Thoracic aorta (tissue), 2 donors: ENCODE measurements around the gene LRRC1. TPM values are rescaled to one million over a fixed set of nuclear protein-coding genes. Genes with fewer than 3 reads are reported as not detected.
A peak's percentile ranks its signal among the peaks of the same experiment; 100 is the strongest.
"Not testable (repeated sequence)": the region's sequence is repeated elsewhere in the genome, so short reads cannot be mapped to it uniquely, and the experiment has no call there.

ENCODE experiments used
- ATAC-seq: fragments of 150-250 bp; one replicate; pipeline ENCODE4 v1.8.0; 2017; ENCODE audit warnings: low read depth; ENCODE audit not compliant: insufficient number of reproducible peaks, low FRiP score
- DNase-seq: peaks from one replicate; pipeline ENCODE4 v3.0.0-alpha.2; 2020; ENCODE audit warnings: low spot score
- H3K27ac ChIP-seq, 2 donors: fragments of 200-600 bp; sonication (generic); 1 replicate in 1 of 2; 2 replicates in 1 of 2; pipeline ENCODE4 v1.5.1; 2016; ENCODE audit warnings: mild to moderate bottlenecking in 2 of 2, moderate library complexity in 2 of 2
- H3K27me3 ChIP-seq: fragments of 200-600 bp; sonication (generic); replicated peaks from 2 replicates; pipeline ENCODE4 v1.6.0; 2016; ENCODE audit warnings: mild to moderate bottlenecking; ENCODE audit not compliant: insufficient read depth
- H3K36me3 ChIP-seq: fragments of 200-600 bp; sonication (generic); one replicate; pipeline ENCODE4 v1.5.1; 2016
- H3K4me1 ChIP-seq, 2 donors: fragments of 200-600 bp; sonication (generic); 1 replicate in 1 of 2; 2 replicates in 1 of 2; pipeline versions ENCODE4 v1.5.1 to v1.6.0; 2016; ENCODE audit warnings: low read depth in 2 of 2, mild to moderate bottlenecking in 1 of 2; ENCODE audit not compliant: control insufficient read depth in 1 of 2
- H3K4me3 ChIP-seq: fragments of 200-600 bp; sonication (generic); 2 replicates; pipeline ENCODE4 v1.5.1; 2016; ENCODE audit warnings: mild to moderate bottlenecking
- H3K9me3 ChIP-seq: fragments of 200-600 bp; sonication (generic); 2 replicates; pipeline ENCODE4 v1.5.1; 2016
- total RNA-seq, 2 donors: library from RNA; depleted of rRNA; stranded (reverse); fragments of >200 nt; gene quantifications; one replicate each; pipeline versions ENCODE4 v1.1.0 to v1.2.3, GENCODE V29; 2016
- TF ChIP-seq, protein P1 (sequence below): fragments of 200-600 bp; sonication (generic); IDR thresholded peaks from one replicate; pipeline ENCODE4 v1.5.1; 2019; ENCODE audit warnings: antibody characterized with exemption

LRRC1 gene
- total RNA-seq, 2 donors from 2014 or later, result 18.5 to 22.8 TPM

DNA sequence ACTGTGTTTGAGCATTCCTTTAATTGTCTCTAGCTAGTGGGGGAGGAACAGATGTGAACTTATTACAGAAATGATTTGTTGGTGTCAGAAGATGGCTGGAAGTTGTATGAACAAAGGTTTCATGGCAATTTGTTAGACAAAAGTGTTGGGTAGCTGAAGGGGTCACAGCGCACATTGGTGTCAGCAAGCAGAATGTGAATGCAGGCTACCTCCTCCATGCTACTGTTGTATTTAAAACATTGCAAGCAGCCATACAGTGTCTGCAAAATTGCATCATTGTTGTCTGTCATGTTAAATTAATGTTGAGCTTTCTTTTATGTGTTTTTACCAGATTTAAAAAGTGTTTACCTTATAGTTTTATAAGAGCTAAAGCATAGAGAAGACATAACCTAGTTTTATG, 6.2 kb downstream of the LRRC1 start:
- DNase-seq, result no peak
- peak overlapping the region; percentile 66 to 83 for H3K27ac ChIP-seq
- peaks cover 22 to 68% of the 10 kb centered on the region in 2 donors for H3K4me1 ChIP-seq
- no peaks in the 10 kb centered on the region for H3K36me3 ChIP-seq
- H3K4me3 ChIP-seq, result no peak overlapping the region
- TF ChIP-seq, protein P1, sequence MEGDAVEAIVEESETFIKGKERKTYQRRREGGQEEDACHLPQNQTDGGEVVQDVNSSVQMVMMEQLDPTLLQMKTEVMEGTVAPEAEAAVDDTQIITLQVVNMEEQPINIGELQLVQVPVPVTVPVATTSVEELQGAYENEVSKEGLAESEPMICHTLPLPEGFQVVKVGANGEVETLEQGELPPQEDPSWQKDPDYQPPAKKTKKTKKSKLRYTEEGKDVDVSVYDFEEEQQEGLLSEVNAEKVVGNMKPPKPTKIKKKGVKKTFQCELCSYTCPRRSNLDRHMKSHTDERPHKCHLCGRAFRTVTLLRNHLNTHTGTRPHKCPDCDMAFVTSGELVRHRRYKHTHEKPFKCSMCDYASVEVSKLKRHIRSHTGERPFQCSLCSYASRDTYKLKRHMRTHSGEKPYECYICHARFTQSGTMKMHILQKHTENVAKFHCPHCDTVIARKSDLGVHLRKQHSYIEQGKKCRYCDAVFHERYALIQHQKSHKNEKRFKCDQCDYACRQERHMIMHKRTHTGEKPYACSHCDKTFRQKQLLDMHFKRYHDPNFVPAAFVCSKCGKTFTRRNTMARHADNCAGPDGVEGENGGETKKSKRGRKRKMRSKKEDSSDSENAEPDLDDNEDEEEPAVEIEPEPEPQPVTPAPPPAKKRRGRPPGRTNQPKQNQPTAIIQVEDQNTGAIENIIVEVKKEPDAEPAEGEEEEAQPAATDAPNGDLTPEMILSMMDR, result no peak
- no peak for ATAC-seq
- no peaks in the 10 kb centered on the region for H3K9me3 ChIP-seq
- no peaks in the 10 kb centered on the region for H3K27me3 ChIP-seq

- Histone ChIP-seq H3K4me1 (peaks cover 22 to 62% of the 10 kb centered on the region in 2 donors), H3K4me3 (peak overlapping the region; percentile 63), H3K36me3 (no peaks in the 10 kb centered on the region), H3K27ac (peak overlapping the region; percentile 83 to 84), H3K9me3 (no peaks in the 10 kb centered on the region), H3K27me3 (no peaks in the 10 kb centered on the region)
- TF ChIP-seq, protein P1, result no peak
- DNase-seq (no peak), ATAC-seq (no peak)
These were observed 7.8 kb downstream of the LRRC1 start for GRCh38 chr6:53802582-53802981.

GRCh38 chr6:53803081-53803860, 8.5 kb downstream of the LRRC1 start:
- DNase-seq (no peak), ATAC-seq (peak; percentile 74)
- Histone ChIP-seq H3K27ac (peak overlapping the region; percentile 83 to 84), H3K4me3 (peak overlapping the region; percentile 63), H3K27me3 (no peaks in the 10 kb centered on the region), H3K36me3 (no peaks in the 10 kb centered on the region), H3K9me3 (no peaks in the 10 kb centered on the region), H3K4me1 (peaks cover 22 to 58% of the 10 kb centered on the region in 2 donors)
- TF ChIP-seq, protein P1, result no peak

DNA sequence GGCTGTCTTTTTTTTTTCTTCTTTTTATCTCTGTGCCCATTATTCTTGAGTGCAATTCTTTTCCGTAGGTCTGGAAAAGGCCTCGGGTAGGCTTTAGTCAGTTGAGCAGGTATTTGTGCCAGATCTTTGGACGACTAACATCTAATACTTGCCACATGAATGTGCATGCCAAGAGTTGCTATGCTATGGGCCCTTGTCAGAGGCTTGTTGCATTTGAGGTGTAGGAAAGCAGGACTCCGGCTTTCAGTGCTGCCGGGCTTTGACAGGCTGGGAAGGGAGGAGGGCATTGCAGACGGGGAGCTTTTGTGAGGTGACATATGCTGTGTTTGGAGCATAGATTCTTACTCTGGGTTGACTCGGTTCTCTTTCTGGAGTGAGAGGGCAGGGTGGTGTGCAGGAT, 10.2 kb downstream of the LRRC1 start:
- H3K27me3 ChIP-seq, result no peaks in the 10 kb centered on the region
- no peaks in the 10 kb centered on the region for H3K9me3 ChIP-seq
- TF ChIP-seq, protein P1, result no peak
- H3K4me3 ChIP-seq, result peak overlapping the region; percentile 23
- DNase-seq (no peak), ATAC-seq (no peak)
- no peaks in the 10 kb centered on the region for H3K36me3 ChIP-seq
- H3K27ac ChIP-seq, result peak overlapping the region; percentile 31 to 59
- peaks cover 22 to 58% of the 10 kb centered on the region in 2 donors for H3K4me1 ChIP-seq

DNA sequence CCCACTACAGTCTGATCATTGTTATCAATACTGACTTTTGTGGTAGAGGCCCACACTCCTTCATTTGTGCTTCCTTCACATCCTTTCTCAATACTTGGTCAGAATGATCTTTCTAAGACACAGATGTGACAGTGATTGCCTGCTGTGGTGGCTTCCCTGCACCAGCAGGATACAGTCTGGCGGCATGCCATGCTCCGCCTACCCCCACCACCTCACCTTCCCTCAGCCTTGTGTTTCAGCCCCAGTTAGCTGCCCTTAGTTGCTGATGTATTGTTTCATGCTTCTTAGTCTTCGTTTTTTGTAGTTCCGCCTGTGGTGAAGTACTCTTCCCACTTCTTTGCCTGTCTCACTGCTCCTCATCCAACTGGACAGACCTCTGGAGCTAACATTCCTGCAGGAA, 10.9 kb downstream of the LRRC1 start:
- Histone ChIP-seq H3K4me1 (peaks cover 22 to 53% of the 10 kb centered on the region in 2 donors), H3K36me3 (no peaks in the 10 kb centered on the region), H3K9me3 (no peaks in the 10 kb centered on the region), H3K4me3 (no peak overlapping the region), H3K27ac (no peak overlapping the region), H3K27me3 (no peaks in the 10 kb centered on the region)
- ATAC-seq (no peak), DNase-seq (no peak)
- TF ChIP-seq, protein P1, result no peak

DNA sequence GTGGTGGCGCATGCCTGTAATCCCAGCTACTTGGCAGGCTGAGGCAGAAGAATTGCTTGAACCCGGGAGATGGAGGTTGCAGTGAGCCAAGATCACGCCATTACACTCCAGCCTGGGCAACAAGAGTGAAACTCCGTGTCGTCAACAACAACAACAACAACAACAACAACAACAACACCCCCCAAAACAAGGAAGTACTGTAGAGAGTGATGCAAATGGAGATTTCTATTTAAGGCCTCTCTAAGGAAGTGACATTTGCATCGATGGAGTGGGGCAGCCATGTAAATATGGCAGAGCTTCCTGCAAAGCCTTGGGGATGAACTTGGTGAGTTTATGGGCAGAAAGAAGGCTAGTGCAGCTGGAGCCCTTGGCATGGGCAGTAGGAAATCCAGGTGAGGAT, 12.8 kb downstream of the LRRC1 start:
- not testable (repeated sequence) for H3K27ac ChIP-seq, H3K27me3 ChIP-seq, ATAC-seq, H3K4me3 ChIP-seq, H3K36me3 ChIP-seq, DNase-seq, H3K9me3 ChIP-seq
- H3K4me1 ChIP-seq, result peaks cover 13 to 36% of the 10 kb centered on the region in 2 donors
